HepG2 (cell line): ENCODE data around the gene LRP1-AS. TPM values are rescaled to one million over a fixed set of nuclear protein-coding genes. Genes with fewer than 3 reads are reported as not detected.

Experiments used
- AGO1 ChIP-seq: fragments of 200-400 bp; formaldehyde crosslinking; IDR thresholded peaks from 2 replicates; pipeline ENCODE4 v1.6.1; 2017; ENCODE audit warnings: mild to moderate bottlenecking, low read depth, low read length, moderate library complexity; ENCODE audit not compliant: poor library complexity, severe bottlenecking
- CEBPG ChIP-seq: IDR thresholded peaks from 2 replicates; pipeline ENCODE4 v1.6.1; 2016
- FOSL2 ChIP-seq: sonication (generic); formaldehyde crosslinking; IDR thresholded peaks from 2 replicates; pipeline ENCODE4 v1.4.0; 2020; ENCODE audit warnings: missing genetic modification reagents
- FOXK1 ChIP-seq: sonication (generic); formaldehyde crosslinking; IDR thresholded peaks from 2 replicates; pipeline ENCODE4 v1.4.0; 2020; ENCODE audit warnings: low read depth, missing genetic modification reagents, borderline replicate concordance
- GFI1 ChIP-seq: sonication (generic); formaldehyde crosslinking; IDR thresholded peaks from 2 replicates; pipeline ENCODE4 v1.5.0; 2020; ENCODE audit warnings: missing genetic modification reagents, mild to moderate bottlenecking, borderline replicate concordance
- HDAC1 ChIP-seq: sonication (generic); formaldehyde crosslinking; IDR thresholded peaks from 2 replicates; pipeline ENCODE4 v1.5.1; 2020; ENCODE audit warnings: mild to moderate bottlenecking, missing genetic modification reagents
- MAX ChIP-seq: IDR thresholded peaks from 2 replicates; pipeline ENCODE4 v1.6.1; 2012; ENCODE audit warnings: inconsistent platforms
- MXI1 ChIP-seq: IDR thresholded peaks from 3 replicates; pipeline ENCODE4 v1.6.1; 2012; ENCODE audit warnings: low read depth, low read length, inconsistent platforms, borderline replicate concordance
- NCOA2 ChIP-seq: sonication (generic); formaldehyde crosslinking; IDR thresholded peaks from 2 replicates; pipeline ENCODE4 v1.8.0; 2022; ENCODE audit warnings: inconsistent platforms
- NR2C2 ChIP-seq: sonication (generic); formaldehyde crosslinking; IDR thresholded peaks from 2 replicates; pipeline ENCODE4 v1.4.0; 2020; ENCODE audit warnings: missing genetic modification reagents, mild to moderate bottlenecking, moderate library complexity, borderline replicate concordance
- SOX5 ChIP-seq: IDR thresholded peaks from 2 replicates; pipeline ENCODE4 v1.6.1; 2016; ENCODE audit warnings: borderline replicate concordance
- TCF7 ChIP-seq: sonication (generic); IDR thresholded peaks from 2 replicates; pipeline ENCODE4 v1.6.1; 2016; ENCODE audit warnings: antibody characterized with exemption, low read depth
- TCF7L2 ChIP-seq: IDR thresholded peaks from 2 replicates; pipeline ENCODE4 v1.6.1; 2011; ENCODE audit warnings: mild to moderate bottlenecking, low read depth, low read length, moderate library complexity
- ZNF337 ChIP-seq: sonication (generic); formaldehyde crosslinking; IDR thresholded peaks from 2 replicates; pipeline ENCODE4 v1.5.1; 2020; ENCODE audit warnings: missing genetic modification reagents, low read depth, mild to moderate bottlenecking, borderline replicate concordance
- polyA plus RNA-seq, 8 experiments: library from polyadenylated mRNA; depleted of rRNA in 3 of 8; stranded (reverse) in 7 of 8; unstranded in 1 of 8; fragments of >200 nt; fragmentation: Illumina TruSeq in 4 of 8; extraction: Trizol in 4 of 8; gene quantifications; 2 replicates each; pipeline versions ENCODE4 v1.2.1 to v1.2.3, GENCODE V29; 2011 to 2016; ENCODE audit warnings: low read depth in 4 of 8, missing spikeins in 1 of 8, mixed read lengths in 1 of 8; ENCODE audit not compliant: insufficient read depth in 1 of 8
- total RNA-seq, 5 experiments: library from RNA; depleted of rRNA; stranded (reverse); fragments of >200 nt; fragmentation: Illumina TruSeq; extraction: Trizol; gene quantifications; 2 replicates each; pipeline ENCODE4 v1.2.3, GENCODE V29; 2016; ENCODE audit warnings: low read depth in 1 of 5
- TF ChIP-seq, protein P1 (sequence below): sonication (generic); formaldehyde crosslinking; IDR thresholded peaks from 2 replicates; pipeline ENCODE4 v1.4.0; 2020; ENCODE audit warnings: missing genetic modification reagents
- TF ChIP-seq, protein P2 (sequence below): sonication (generic); formaldehyde crosslinking; IDR thresholded peaks from 2 replicates; pipeline ENCODE4 v1.4.0; 2020; ENCODE audit warnings: missing genetic modification reagents, borderline replicate concordance
- TF ChIP-seq, protein P3 (sequence below): sonication (generic); formaldehyde crosslinking; IDR thresholded peaks from 2 replicates; pipeline ENCODE4 v1.5.0; 2020; ENCODE audit warnings: mild to moderate bottlenecking, missing genetic modification reagents, borderline replicate concordance

LRP1-AS gene
- total and polyA plus RNA-seq, 2 of the 13 experiments (the other 11 are each of a cell fraction or from before 2014, with no cell fraction given), result 0.20 TPM; not detected in 1

GRCh38 chr12:57130941-57131340 is 16.5 kb downstream of the LRP1-AS start (continued):
- TF ChIP-seq, protein P1, sequence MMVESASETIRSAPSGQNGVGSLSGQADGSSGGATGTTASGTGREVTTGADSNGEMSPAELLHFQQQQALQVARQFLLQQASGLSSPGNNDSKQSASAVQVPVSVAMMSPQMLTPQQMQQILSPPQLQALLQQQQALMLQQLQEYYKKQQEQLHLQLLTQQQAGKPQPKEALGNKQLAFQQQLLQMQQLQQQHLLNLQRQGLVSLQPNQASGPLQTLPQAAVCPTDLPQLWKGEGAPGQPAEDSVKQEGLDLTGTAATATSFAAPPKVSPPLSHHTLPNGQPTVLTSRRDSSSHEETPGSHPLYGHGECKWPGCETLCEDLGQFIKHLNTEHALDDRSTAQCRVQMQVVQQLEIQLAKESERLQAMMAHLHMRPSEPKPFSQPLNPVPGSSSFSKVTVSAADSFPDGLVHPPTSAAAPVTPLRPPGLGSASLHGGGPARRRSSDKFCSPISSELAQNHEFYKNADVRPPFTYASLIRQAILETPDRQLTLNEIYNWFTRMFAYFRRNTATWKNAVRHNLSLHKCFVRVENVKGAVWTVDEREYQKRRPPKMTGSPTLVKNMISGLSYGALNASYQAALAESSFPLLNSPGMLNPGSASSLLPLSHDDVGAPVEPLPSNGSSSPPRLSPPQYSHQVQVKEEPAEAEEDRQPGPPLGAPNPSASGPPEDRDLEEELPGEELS (CRISPR knock-in tag), result peak; percentile 61; the same call in 1 of the 2 replicates
- peak; percentile 33; the same call in 1 of the 2 replicates for TF ChIP-seq TCF7
- TF ChIP-seq NR2C2 (CRISPR knock-in tag), result peak; percentile 89
- 0 out of 2 replicates have a peak, but pooled peaks have one; percentile 45 for TF ChIP-seq FOSL2
- TF ChIP-seq ZNF337 (CRISPR knock-in tag), result no peak
- TF ChIP-seq GFI1 (CRISPR knock-in tag), result peak; percentile 52; the same call in 1 of the 2 replicates
- TF ChIP-seq AGO1, result no peak
- peak; percentile 58 for TF ChIP-seq NCOA2 (CRISPR knock-in tag)
- peak; percentile 68; the same call in 1 of the 2 replicates for TF ChIP-seq FOXK1 (CRISPR knock-in tag)
- no peak for TF ChIP-seq TCF7L2
- TF ChIP-seq SOX5 (CRISPR knock-in tag), result peak; percentile 81
- no peak for TF ChIP-seq MXI1
- peak; percentile 68 for TF ChIP-seq HDAC1
- TF ChIP-seq MAX, result 0 out of 2 replicates have a peak, but pooled peaks have one; percentile 19
- peak; percentile 76 for TF ChIP-seq CEBPG (CRISPR knock-in tag)
- TF ChIP-seq, protein P2, sequence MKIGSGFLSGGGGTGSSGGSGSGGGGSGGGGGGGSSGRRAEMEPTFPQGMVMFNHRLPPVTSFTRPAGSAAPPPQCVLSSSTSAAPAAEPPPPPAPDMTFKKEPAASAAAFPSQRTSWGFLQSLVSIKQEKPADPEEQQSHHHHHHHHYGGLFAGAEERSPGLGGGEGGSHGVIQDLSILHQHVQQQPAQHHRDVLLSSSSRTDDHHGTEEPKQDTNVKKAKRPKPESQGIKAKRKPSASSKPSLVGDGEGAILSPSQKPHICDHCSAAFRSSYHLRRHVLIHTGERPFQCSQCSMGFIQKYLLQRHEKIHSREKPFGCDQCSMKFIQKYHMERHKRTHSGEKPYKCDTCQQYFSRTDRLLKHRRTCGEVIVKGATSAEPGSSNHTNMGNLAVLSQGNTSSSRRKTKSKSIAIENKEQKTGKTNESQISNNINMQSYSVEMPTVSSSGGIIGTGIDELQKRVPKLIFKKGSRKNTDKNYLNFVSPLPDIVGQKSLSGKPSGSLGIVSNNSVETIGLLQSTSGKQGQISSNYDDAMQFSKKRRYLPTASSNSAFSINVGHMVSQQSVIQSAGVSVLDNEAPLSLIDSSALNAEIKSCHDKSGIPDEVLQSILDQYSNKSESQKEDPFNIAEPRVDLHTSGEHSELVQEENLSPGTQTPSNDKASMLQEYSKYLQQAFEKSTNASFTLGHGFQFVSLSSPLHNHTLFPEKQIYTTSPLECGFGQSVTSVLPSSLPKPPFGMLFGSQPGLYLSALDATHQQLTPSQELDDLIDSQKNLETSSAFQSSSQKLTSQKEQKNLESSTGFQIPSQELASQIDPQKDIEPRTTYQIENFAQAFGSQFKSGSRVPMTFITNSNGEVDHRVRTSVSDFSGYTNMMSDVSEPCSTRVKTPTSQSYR, result peak; percentile 50; the same call in 1 of the 2 replicates
- TF ChIP-seq, protein P3, sequence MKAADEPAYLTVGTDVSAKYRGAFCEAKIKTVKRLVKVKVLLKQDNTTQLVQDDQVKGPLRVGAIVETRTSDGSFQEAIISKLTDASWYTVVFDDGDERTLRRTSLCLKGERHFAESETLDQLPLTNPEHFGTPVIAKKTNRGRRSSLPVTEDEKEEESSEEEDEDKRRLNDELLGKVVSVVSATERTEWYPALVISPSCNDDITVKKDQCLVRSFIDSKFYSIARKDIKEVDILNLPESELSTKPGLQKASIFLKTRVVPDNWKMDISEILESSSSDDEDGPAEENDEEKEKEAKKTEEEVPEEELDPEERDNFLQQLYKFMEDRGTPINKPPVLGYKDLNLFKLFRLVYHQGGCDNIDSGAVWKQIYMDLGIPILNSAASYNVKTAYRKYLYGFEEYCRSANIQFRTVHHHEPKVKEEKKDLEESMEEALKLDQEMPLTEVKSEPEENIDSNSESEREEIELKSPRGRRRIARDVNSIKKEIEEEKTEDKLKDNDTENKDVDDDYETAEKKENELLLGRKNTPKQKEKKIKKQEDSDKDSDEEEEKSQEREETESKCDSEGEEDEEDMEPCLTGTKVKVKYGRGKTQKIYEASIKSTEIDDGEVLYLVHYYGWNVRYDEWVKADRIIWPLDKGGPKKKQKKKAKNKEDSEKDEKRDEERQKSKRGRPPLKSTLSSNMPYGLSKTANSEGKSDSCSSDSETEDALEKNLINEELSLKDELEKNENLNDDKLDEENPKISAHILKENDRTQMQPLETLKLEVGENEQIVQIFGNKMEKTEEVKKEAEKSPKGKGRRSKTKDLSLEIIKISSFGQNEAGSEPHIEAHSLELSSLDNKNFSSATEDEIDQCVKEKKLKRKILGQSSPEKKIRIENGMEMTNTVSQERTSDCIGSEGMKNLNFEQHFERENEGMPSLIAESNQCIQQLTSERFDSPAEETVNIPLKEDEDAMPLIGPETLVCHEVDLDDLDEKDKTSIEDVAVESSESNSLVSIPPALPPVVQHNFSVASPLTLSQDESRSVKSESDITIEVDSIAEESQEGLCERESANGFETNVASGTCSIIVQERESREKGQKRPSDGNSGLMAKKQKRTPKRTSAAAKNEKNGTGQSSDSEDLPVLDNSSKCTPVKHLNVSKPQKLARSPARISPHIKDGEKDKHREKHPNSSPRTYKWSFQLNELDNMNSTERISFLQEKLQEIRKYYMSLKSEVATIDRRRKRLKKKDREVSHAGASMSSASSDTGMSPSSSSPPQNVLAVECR (CRISPR knock-in tag), result peak; percentile 44; the same call in 1 of the 2 replicates
